ENCODE measurements around the gene VPS33B. TPM values are rescaled to one million over a fixed set of nuclear protein-coding genes. Genes with fewer than 3 reads are reported as not detected.

VPS33B gene
- total RNA-seq, 1 donor from 2014 or later = 8.3 TPM

DNA sequence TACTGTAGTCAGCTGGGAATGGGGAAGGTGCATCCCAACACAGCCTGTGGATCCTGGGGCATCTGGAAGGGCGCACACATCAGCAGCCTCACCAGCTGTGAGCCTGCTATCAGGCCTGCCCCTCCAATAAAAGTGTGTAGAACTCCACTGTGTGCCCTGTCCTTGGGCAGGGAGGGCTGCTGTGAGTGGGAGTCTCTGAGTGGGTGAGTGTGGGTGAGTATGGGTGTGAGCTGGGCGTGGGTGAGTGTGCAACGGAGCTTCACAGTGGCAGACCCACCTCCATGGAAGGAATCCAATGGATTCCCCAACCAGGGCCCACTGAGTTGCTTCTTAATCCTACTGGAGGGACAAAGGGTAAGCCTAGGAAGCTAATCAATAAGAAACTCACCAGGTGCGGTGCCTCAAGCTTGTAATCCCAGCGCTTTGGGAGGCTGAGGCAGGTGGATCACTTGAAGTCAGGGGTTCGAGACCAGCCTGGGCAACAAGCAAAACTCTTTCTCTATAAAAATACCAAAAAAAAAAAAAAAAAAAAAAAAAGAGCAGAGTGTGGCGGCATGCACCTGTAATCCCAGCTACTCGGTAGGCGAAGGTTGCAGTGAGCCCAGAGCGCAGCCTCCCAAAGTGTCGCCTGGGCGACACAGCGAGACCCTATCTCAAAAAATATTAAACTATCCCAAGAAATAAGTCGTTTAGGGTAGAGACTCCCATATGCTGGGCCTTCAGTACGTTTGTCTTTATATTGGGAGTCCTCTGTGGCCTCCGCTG, 68.3 kb downstream of the VPS33B start:
- no peak for DNase-seq (ENCODE audit: low read depth)

GRCh38 chr15:90952901-90953677, 69.3 kb downstream of the VPS33B start:
- no peak for DNase-seq (ENCODE audit: low read depth)

- DNase-seq (ENCODE audit: low read depth) = no peak
These were observed 71.7 kb downstream of the VPS33B start for GRCh38 chr15:90950676-90951075.

DNA sequence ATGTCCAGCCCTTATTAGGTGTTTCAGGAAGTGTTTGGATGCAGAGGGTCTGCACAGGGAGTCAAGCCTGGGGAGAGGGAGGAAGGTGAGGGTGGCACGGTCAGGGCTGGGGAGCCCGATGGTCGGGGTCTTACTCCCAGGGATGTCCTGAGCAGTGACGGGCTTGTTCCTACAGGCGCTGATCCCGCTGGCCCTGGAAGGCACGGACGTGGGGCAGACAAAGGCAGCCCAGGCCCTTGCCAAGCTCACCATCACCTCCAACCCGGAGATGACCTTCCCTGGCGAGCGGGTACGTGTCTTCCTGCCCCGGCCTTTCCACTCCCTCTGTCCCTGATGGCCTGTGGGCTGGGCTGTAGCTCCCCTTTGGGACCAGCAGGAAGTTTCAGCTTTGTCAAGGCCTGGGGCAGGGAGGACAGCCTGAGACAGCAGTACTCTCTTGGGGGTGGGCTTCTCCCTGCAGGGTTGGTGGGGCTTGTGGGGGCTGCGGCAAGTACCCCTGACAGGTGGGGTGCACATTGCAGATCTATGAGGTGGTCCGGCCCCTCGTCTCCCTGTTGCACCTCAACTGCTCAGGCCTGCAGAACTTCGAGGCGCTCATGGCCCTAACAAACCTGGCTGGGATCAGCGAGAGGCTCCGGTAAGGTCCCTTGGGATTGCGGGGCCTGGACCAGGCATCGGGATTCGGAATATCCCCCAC, 72.3 kb downstream of the VPS33B start:
- DNase-seq (ENCODE audit: low read depth) = no peak

Other genes with a start within 250 kb of the VPS33B start
- gene FURIN, start 154.0 kb downstream of the VPS33B start, total RNA-seq = 38.5 and 42.1 TPM in 2 replicates
- gene FES, start 138.1 kb downstream of the VPS33B start, total RNA-seq = 0.26 and 0.43 TPM in 2 replicates
- gene MAN2A2, start 119.3 kb downstream of the VPS33B start, total RNA-seq = 16.8 and 25.9 TPM in 2 replicates
- gene HDDC3, start 90.0 kb downstream of the VPS33B start, total RNA-seq = 8.9 and 11.5 TPM in 2 replicates
- gene UNC45A, start 87.3 kb downstream of the VPS33B start, total RNA-seq = 30.9 and 37.8 TPM in 2 replicates
- 7.4 and 7.8 TPM in 2 replicates for gene RCCD1, start 67.7 kb downstream of the VPS33B start, total RNA-seq
- 8.9 and 14.8 TPM in 2 replicates for gene PRC1, start 28.1 kb downstream of the VPS33B start, total RNA-seq
- not detected in 2 replicates for gene SV2B, start 77.7 kb upstream of the VPS33B start, total RNA-seq